HK-2 (cell line): Measurements from ENCODE around the gene ATG101.

Experiments
- DNase-seq: peaks from one replicate; pipeline ENCODE4 v3.0.0-alpha.2; 2018; ENCODE audit not compliant: unreplicated experiment

ATG101 gene

GRCh38 chr12:52069327-52070184 is at the start of gene ATG101:
ATG101 (plus strand) TSS chr12:52069978; CDS start chr12:52073651, 3,673 bp downstream.
- peak; percentile 89 for DNase-seq

- DNase-seq = peak; percentile 56
Observed at GRCh38 chr12:52020539-52021336, 49.0 kb upstream of the ATG101 start.

- no peak for DNase-seq
Observed at GRCh38 chr12:52022841-52023181, 47.0 kb upstream of the ATG101 start.

- DNase-seq = peak; percentile 82
Observed at GRCh38 chr12:52023182-52023975, 46.4 kb upstream of the ATG101 start.

DNA sequence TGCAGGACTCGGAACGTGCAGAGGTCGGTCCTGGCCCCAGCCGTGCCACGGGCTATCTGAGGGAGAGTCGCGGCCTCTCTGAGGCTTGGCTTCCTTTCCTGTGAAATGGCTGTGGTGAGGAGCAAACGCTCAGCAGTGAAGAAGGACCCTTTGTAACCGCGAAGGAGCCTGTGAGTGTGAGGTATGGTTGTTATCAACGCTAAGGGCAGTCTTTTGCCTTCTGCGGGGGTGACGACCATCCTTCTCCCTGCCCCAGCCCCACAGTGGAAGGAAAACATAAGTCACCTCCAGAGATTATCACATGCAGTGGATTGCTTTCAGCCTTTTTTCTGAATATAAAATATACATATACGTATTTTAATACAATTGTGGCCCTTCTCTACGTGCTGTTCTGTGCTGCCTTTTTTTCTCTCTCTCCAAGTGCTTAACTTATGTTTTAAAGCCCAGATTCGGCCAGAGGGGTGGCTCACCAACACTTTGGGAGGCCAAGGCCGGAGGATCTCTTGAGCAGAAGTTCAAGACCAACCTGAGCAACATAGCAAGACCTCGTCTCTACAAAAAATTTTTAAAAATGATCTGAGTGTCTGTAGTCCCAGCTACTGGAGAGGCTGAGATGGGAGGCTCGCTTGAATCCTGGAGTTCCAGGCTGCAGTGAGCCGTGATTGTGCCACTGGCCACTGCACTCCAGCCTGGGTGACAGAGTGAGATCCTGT is 45.6 kb upstream of the ATG101 start:
- DNase-seq = no peak

DNA sequence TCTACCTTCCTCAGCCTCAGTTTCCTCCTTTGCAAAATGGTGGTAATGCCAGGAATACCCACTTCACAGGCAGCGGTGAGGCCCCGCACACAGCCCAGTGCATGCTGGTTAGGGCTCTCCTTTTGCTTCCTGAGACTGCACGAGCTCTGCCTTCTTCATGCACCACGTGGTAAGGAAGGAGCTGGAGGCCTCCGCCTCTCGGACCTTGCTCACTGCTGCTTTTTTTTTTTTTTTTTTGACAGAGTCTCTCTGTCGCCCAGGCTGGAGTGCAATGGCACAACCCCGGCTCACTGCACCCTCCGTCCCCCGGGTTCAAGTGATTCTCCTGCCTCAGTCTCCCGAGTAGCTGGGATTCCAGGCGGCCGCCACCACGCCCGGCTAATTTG is 44.9 kb upstream of the ATG101 start:
- DNase-seq = no peak

DNA sequence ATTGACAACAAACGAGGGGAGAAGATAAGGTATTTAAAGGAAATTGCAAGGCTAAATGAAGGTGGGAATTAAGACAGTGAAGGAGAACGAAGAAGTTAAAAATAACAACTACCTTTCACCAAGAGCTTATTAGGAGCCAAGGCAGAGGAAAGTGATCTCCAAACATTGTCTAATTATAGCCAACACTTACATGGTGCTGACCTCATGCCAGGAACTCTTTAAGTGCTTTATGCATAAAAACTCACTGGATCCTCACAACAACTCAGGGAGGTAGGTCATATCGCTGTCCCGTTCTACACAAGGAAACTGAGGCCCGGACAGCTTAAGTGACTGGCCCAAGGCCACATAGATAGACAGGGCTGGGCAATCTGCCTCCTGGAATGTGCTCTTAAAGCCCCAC is 43.5 kb upstream of the ATG101 start:
- DNase-seq = no peak

DNA sequence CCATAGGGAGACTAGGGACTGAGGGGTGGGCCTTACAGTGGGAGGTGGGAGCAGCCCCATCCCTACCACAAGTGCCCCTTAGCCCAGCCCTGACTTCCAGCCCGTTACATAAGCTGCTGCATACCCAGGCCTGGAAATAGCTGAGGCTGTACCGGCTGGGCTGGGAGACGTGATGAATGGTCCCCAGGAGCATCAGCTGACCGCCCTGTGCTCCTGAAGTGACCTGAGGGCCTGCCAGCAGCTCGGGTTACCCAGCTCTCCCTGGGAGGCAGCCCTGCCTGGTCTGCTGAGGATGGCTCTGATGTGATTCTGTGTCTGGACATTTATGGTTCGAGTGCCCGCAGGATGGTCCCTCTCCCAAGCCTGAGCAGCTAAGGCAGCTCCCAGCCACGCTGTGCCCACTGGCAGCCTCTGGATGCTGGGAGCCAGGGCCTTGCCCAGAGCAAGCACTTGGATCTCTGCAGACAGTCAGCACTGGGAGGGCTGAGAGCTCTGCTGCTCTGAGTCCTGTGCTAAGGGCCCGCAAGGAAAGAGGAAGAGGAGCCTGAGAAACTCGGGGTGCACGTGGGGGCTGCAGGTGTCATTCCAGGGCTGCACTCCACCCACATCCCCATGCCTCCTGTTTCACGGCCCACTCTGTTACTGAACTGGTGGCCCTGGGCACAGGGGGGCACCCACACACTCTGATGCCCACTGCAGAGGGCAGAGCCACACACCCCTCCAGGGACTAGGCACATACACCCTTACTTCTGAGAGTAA is 42.5 kb upstream of the ATG101 start:
- no peak for DNase-seq

DNA sequence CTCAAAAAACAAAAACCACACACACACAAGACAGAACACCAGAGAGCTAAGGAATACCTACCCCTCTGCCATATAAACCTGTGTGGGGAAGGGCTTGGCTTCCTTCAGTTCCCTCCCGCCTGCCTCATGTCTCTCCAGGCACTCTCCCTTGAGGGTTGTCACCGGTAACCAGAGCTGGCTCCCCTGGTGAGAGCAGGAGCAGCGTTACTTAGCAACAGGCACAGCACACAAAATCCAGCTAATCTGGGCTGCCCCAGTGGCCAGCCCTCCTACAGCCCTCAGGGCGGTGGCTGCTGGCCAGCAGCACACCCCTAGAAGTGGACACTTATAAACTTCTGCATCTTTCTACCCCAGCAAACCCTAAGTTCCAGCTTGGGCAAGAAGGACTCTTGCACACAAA is 40.1 kb upstream of the ATG101 start:
- DNase-seq = no peak

- DNase-seq = no peak
Observed at GRCh38 chr12:52032446-52032803, 37.4 kb upstream of the ATG101 start.

DNA sequence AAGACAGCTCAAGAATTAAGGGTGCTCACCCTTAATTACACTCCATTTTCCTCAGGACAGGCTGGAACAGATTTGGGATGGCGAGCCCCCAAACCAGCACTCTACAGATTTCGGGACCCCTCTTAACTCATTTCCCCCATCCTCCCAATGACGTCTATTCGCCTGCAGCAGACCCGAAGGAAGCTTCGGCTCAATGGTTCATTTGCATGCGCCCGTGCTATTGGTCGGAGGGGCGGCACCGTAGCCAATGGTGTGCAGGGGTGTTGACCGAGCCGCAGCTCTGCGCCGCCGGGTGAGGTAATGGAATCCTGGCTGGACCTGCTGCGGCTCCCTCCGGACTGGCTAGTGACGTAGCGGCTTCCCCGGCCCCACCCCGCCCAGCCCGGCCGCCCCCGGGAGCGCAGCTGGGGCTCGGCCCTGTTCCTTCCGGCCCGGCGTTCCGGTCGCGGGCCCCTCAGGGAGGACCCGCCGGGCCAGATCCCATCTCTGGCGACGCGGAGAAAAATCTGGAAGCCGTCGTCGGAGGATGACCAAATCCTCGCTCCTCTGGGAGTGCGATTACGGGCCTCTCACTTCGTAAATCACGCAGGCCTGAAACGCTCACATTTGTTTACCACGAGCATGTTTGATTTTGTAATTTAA is 36.9 kb upstream of the ATG101 start:
- DNase-seq = peak; percentile 93

- no peak for DNase-seq
Observed at GRCh38 chr12:52033446-52034140, 36.2 kb upstream of the ATG101 start.

DNA sequence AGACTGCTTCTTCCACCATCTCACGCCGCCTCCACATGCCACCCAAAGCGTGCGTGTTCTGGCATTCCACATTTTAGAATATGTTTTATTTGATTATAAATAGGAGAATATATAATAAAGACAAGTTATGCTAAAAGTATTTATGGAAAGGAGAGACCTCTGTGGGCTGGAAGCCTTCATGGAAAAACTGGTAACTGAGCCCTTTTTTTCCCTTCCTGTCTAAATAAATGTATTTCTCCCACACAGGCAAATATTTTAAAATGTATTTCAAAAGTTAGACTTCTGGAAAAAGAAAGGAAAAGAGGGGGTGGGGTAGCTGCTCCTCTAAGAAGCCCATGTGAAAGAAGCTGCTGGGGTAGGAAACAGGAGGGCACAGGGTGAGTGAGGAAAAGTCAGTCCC is 34.6 kb upstream of the ATG101 start:
- no peak for DNase-seq

- no peak for DNase-seq
Observed at GRCh38 chr12:52035926-52036325, 33.9 kb upstream of the ATG101 start.

GRCh38 chr12:52036587-52037171 is 33.1 kb upstream of the ATG101 start:
- DNase-seq = peak; percentile 60

- DNase-seq = no peak
Observed at GRCh38 chr12:52037248-52037861, 32.4 kb upstream of the ATG101 start.

DNA sequence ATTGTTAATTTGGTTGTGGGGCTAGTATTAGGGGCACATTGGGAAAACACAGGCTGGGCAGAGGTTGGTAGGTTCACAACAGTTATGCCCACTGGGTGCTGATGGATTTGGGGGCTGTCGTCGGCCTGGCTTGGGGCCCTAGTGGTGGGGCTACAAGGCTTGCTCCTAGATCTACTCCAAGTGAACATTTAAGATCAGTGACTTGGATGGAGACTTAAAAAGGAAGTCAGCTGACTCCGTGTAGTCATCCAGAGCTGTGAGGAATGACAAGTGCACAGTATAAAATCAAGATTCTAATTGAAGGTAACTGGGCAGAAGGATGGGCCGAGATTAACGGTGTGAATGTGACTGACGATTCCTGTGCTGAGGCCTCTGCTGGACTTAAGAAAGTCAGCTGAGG is 31.3 kb upstream of the ATG101 start:
- DNase-seq = no peak

DNA sequence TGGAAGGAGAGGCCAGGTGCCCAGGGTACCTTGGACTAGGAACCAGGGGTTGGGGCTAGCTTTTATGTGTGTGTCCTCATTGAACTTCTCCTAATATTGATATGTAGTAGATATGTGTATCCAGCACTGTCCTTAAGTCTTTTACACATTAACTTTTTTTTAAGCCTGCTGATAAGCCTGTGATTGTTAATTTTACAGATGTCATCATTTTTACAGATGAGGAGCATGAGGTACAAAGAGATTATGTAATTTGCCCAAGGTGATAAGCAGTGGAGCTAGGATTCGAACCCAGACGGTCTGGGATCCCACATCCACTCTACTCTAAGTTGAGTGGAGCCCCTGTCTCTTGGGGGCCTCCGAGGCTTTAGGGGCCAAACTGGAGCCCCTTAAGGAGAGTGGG is 28.7 kb upstream of the ATG101 start:
- DNase-seq = no peak

DNA sequence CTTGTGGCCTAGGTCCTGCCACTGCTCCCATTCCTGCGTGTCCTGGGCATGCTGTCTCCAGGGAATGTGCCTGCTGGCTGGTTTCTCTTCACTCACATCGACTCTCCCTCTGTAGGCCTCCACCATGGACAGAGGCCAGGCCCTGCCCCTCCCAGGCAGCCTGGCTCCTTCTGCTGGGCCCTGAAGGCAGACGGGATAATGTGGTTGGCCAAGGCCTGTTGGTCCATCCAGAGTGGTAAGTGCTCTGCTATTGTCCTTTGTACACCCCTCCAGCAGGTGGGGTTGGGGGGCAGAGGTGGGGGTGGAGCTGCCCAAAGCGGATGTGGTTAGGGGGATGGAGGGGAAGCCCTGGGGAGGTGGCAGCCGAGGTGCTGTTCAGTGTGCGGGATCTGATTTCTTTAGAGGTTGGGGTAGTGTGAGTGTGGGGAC is 28.1 kb upstream of the ATG101 start:
- DNase-seq = no peak
